Kidney glomerular epithelial cell (primary cell): ENCODE measurements around the gene DNAJB8.

Source experiments
- DNase-seq: peaks from one replicate; lab custom pipeline; 2025; lab: John Stamatoyannopoulos, UW

The DNAJB8 gene

DNA sequence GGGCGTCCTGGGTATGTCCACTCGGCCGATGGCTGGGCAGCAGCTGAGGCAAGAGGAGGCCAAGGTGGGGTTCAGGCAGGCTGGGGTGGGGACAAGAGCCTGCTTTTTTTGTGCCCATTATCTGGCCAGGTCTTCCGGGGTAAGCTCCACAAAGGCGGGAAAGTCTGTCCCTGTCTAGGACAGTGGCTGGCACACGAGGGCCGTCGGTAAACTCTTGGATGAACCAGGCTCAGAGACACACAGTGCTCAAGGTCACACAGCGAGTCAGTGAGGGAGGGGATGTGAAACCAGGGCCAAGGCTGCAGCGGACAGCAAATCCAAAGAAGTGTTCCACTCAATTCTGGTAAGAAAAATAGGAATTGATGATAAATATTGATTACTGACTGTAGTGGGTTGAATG, 2.9 kb downstream of the DNAJB8 start:
- no peak for DNase-seq

DNA sequence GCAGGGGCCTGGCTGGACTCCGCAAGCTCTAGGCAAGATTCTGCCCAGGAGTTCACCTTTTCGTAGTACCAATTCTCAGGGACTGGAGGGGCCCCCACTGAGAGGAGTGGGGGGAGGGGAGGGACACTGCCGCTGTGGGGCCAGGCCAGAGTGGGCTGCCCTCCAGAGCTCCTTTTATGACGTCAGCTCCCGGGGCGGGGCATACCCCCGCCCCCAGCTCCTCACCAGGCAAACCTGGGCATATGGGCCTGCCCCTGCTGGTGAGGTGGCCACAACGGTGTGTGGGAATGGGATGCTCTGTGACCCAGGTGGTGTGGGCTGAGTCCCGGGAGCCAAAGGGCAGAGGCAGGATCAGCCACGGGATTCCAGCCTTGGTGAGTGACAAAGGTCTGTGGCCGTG, 3.3 kb downstream of the DNAJB8 start:
- no peak for DNase-seq

DNA sequence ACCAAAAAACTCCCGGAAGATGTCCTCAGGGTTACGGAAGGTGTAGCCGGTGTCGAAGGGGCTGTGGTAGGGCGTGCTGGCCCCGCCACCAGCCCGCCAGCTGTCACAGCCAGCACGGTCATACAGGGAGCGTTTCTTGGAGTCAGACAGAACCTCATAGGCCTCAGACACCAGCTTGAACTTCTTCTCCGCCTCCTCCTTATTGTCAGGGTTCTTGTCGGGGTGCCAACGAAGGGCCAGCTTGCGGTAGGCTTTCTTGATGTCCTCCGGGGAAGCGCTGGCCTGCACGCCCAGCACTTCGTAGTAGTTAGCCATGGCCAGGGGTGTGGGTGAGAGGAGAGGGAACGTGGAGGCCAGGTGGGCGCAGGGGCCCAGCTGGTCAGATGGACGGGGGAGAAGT, 3.8 kb downstream of the DNAJB8 start:
- DNase-seq = no peak

DNA sequence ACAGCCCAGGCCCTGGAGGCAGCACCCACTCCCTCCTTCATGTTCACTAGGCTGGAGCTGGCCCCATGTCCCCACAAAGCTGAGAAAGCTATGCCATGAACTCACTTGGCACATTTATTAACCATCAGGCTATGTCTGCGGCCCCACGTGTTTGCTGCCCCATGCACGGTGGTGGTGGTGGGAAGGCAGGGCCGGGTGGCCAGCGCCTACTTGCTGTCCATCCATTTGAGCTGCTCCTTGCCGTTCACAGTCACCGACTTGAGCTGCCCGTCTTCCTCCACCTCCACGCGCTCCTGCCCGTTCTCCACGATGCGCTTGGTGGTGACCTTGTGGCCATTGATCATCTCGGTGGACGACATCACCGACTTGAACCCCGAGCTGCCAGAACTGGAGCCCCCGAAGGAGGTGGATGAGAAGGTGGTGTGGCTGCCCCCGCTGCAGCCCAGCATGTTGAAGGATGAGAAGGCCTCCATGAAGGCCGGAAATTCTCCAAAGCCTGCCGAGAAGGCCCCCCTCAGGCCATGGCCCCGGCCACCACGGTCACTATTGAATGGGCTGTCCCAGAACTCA, 4.3 kb downstream of the DNAJB8 start:
- DNase-seq = no peak

DNA sequence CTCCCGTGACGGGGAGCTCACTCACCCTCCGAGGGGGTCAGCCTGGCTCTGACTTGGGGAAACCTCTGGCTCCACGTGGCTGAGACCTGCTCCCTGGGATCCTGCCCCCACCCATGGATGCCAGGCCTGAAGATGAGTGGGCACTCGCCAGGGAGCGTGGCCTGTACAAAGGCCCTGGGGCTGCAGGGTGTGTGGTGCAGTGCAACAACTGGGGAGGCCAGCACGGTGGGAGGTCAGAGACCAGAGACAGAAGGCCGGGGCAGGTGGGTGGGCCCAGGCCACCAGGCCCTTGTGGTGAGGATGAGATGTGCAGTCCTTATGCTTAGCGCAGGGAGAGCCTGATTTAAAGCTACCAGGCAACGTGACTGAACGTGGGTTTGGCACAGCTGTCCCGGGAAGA, 5.0 kb downstream of the DNAJB8 start:
- DNase-seq = no peak

DNA sequence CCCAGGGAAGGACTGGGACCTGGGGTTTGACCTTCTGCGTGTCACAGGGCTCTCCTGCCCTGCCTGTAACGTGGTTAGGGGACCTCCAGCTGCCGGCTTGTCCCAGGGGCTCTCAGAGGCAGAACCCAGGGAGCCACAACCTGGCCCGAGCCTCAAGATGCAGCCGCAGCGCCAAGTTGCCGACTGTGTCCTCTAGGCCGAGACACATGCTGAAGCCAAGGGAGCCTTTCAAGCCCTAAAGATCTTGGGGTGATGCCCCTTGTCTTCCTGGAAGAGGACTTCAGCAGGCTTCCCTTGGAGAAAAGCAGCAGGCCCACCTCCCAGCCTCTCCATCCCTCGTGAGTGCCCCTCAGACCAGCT, 7.2 kb downstream of the DNAJB8 start:
- no peak for DNase-seq

DNA sequence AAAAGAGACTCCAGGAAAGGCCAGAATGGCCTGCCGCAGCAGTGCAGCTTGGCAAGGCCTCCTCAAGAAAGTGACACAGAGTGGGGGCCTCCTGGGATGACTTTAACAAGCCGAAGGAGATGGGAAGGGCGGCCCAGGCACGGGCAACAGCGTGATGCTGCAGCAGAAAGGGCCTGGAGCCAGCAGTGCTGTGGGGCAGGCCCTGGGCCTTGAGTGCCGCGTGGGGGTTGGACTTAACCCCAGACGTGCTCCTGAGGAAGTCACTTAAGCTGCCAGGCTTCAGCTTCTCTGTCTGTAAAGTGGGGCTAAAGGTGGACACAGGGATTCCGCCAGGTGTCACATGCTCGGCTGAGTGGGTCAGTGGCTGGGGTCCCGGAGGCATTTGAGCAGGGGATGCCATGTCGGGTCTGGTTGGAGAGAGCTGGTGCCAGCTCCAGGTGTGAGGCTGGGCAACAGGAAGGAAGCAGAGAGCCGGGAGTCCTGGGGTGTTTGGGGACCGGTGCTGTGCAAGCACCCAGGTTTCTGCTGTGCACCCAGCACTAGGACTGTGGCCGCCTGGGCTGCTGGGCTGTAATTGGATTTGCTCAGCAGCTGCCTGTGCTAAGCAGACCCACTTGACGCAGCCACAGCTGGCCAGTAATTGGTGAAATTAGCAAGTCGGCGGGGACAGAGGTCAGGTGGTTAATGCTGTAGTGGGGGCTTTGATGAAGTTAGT, 7.8 kb downstream of the DNAJB8 start:
- DNase-seq = no peak

DNA sequence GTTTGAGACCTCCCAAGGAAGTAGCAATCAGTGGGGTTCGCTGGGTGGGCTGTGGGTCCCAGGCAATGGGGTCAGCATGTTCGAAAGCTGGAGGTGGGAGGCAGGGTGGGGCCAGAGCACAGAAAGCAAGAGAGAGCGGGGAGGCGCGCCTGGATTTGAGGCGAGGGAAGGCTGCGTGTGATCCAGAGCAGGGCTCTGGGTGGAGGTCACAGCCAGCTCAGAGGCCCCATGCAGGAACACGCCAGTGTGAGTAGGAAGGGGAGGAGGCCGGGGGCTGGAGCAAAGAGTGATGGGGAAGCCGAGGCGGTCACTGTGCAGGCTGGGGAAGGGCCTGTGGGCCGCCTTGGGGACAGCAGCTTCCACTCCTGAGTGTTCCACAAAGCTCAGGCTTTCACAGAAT, 8.8 kb downstream of the DNAJB8 start:
- no peak for DNase-seq

DNA sequence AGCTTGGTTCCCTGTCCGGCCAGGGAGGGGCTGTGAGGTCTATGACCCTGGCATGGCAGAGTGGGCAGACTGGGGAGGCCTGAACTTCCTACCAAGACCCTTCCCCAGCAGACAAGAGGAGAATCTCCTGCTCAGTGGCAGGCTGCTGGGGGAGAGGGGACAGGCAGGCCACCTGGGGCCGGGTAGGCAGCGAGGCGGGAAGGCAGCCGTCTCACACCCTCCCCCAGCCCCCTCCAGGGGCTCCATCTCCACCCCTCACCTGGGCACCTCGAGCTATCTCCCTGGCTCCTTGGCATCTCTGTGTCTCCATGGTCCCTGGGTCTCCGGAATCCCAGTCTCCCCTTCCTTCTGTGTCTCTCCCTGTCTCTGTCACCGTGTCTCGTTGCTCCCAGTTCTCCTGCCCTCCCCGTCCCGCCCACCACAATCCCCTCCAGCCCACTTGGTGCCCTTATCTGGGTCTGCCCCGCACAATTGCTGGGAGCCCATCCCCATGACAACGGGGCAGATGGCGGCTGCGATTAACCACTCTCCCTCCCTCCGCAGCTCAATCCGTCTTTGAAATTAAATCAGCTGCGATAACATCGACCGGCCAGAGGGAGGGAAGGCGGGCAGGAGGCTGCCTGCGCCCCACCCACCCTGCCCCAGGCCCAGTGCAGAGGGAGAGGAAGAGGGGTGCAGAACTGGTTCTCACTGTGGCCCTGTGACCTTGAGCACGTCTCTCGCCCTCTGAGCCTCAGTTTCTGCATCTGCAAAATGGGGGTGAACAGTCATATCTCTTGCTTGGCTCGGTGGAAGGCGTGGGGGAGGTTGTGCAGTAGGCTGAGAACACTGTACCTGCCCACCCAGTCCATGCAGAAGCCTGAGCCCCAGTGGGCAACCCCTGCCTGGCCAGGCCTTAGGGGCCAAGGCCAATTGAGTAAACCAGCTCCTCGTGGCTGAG, 9.6 kb downstream of the DNAJB8 start:
- no peak for DNase-seq

DNA sequence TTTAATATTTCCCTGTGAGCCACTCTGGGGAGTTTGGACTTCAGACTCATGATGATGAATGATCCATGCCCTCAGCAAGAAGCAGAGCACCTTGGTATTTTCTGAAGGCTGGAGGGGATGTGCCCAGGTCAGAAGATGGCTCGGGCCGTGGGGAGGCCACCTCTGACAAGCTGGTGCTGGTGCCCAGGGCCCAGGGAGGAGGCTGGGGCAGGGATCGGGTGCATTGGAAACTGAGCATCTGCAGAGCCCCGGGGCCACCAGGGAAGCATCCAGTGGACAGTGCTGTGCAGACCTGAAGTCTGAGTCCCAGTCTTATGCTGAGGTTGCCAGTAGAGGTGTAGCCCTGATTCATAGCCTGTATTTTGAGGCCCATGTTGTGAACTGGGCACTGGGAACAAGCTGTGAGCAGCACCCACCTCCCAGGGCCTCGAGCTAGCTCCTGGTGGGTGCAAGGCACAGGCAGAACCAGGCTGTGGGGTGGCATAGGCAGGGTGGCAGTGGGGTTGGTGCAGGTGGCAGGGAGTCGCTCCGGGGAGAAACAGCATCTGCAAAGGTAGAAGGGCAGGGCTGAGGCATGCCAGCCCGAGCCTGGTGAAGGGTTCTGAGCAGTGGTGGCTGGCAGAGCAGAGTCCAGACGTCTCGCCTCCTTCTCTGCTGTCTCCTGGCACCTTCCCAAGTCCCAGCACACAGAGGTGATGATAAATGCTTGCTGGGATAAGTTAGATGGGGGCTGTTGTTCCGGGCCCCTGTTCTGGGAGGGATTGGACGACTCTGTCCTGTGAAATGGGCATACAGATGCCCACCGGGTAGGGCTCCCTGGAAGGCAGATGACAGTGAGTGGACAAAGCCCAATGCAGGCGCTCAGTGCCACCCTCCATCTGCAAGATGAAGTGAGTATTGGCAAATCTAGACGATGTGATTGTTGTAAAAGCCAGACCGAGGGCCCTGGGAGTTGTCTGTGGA, 10.6 kb downstream of the DNAJB8 start:
- DNase-seq = no peak

DNA sequence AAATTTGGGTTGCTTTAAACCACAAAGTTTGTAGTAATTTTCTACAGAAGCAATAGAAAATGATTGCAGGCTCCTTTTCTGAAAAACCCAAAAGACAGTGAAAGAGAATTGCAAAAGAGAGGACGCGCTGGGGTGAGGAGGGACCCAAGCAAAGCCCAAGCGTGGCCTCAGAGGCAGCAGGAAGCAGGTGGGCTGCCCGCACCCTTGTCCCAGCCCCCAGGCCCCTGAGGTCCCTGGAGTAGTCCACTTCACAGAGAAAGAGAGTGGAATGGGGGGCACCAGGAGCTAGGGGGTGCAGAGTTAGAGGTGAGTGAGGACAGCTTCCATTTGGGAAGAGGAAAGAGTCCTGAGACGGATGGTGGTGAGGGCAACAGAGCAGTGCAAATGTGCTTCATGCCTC, 11.6 kb downstream of the DNAJB8 start:
- no peak for DNase-seq

DNA sequence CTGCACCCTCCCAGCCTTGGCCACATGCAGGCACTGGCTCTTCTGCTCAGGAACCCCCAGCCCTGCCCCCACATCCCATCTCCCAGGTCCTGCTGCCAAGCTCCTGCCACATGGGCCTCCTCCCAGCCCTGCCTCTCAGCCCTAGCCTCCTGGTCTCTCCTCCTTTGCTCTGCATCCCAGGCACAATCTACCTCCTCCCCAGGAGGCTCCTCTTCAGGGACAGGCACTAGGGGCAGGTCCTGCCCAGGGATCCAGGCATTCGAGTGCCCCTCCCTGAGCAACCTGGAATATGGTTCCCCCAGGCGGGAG, 12.4 kb downstream of the DNAJB8 start:
- DNase-seq = no peak

DNA sequence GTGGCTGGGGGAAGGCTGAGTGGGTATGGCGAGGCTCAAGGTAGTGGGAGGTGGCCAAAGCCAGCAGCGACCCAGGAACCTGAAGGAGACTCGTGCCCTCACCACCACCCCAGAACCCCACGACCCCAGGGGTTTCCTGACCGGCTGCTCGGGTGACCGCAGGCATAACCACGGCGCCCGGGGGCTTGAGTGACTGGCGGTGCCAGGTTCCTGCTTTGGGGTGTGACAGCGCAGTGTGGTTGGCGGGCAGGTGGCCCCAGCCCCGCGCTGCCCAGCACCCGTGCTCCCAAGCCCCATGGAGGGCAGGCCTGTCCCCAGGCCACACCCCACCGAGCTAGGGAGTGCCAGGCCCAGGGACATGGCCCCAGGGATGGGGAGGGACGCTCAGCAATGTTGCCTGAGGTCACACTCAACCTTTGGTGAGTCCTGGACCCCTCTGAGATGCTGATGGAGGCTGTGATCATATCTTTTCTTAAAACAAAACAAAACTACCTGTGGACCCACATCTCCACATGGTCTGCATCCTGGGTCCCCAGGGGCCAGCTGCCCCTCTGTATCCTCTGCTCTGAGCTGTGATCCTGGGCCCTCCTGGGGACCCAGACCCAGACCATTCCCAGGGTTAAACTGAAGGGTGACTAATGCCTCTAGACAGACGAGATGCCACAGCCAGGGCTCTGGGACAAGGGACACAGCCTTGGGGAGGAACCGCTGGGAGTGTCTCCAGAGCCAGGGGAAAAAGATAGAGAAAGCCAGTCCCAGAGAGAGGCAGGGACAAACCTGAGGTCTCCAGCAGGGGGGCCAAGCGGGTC, 13.0 kb downstream of the DNAJB8 start:
- DNase-seq = no peak

DNA sequence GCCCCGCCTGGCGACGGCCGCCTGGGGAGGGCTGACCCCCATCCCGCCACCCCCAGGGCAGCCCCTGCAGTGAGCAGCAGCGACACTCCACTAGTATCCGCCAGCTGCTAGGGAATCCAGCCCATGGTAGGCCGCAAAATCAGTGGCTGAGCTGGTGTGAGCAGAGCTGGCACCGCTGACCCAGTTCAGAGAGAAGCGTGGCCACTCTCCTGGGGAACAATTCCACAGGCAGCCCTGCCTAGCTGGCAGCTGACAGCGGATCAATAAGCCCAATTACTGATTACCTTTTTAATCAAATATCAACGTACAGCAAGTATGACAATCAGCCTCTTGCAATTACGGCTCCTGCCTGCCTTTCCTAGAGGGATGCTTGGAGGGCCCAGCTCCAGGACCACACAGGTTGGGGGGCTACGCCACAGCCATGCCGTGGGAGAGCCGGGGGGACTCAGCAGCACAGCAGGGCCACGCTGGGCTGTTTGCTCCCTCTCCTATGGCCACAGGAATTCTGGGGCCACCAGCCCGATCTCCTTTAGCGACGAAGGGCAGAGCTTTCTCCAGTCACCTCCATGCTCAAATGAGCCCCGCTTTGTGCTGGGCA, 13.9 kb downstream of the DNAJB8 start:
- DNase-seq = no peak

DNA sequence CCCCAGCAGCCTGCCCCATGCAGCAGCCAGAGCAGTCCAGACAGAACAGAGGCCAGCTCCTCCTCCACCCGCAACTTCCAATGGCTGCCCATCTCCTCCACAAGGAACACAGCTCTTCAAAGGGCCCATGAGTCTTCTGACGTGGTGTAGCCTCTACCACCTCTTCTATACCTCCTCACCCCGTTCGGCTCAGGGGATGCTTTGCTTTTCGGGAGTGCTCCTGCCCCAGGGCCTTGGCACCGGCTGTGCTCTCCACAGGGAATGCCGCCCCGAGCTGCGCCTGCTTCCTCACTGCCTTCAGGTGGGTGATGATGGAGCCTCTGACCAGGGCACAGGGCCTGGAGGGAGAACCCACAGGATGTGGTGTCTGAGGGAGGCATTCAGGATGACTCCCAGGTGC, 14.6 kb downstream of the DNAJB8 start:
- DNase-seq = no peak

DNA sequence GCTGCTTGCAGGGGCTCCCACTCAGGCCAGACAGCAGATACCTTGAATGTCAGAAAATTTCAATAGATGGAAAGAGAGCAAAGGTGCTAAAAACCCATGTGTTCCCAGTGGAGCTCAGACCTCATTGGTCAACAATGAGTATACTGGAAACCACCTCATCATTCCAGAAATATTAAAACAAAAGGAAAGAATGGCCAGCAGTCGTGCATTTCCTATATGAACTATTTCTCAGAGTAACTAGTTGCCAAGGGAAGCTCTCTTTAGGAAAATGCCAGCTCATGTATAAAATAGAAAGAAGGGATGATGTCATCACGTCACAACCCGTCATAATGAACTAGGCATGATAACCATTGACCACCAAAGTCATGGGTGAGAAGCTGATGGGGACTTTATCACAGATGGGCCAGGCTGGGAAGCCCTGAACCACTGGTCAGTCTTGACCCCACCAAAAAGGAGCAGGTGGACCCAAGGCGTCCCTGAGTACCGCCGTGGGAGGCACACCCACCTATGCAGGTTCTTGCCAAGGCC, 17.5 kb downstream of the DNAJB8 start:
- no peak for DNase-seq

DNA sequence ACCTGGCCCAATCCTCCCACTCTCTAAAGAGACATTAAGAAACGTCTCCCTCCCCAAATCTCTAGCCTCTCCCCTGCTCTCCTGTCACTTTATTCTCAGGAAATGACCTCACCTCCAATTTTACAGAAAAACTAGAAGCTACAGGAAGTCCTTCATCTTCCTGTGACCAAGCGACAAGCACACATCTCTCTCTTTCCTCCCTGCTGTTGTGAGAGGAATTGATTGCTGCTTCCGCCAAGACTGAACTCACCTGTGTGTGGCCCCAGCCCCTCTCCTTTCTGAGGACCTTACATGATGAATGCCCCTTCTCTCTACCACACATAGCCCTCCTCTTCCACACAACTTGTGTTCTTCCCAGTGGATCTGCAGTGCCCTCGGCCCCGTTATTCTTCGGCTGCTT, 18.2 kb downstream of the DNAJB8 start:
- no peak for DNase-seq

DNA sequence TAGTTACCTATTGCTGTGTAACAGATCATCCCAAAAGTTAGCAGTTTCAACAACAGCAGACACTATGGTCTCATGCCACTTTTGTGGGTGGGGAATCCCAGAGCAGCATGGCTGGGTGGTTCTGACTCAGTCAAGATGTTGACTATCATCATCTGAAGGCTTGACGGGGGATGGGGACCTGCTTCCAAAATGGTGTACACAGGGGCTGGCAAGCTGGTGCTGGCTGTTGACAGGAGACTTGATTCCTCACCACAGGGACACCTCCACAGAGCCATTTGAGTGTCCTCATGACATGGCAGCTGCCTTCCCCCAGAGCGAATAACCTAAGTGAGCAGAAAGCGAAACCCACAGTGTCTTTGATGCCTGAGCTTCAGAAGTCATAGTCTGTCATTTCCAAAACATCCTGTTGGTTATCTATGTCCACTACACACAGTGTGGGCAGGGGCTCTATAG, 19.1 kb downstream of the DNAJB8 start:
- no peak for DNase-seq

DNA sequence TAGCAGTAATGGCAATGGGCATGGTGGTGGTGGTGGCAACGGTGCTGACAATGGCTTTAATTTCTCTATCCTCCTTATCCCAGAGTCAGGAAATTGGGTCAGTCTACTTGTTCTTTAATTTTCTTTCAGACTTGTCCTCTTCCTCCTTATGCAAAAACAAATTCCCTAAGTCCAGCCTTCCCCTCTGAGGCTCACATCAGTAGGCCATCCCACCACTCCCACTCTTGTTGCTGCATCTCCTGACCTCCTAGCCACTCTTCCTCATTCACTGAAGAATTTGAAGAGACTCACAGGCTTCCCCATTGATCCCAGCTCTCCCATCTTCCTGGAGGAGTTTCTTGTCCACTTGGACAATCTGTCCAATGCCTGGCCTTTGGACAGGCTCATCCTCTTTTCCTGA, 19.9 kb downstream of the DNAJB8 start:
- no peak for DNase-seq

DNA sequence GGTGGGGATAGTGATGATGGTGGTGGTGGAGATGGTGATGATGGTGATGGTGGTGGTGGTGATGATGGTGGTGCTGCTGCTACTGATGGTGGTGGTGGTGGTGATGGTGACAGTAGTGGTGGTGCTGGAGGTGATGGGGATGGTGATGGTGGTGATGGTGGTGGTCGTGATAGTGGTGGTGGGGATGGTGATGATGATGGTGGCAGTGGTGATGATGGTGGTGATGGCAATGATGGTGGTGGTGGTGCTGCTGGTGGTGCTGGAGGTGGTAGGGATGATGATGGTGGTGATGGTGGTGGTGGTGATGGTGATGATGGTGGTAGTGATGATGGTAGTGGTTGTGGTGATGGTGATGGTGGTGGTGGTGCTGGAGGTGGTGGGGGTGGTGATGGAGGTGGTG, 21.3 kb downstream of the DNAJB8 start:
- no peak for DNase-seq

DNA sequence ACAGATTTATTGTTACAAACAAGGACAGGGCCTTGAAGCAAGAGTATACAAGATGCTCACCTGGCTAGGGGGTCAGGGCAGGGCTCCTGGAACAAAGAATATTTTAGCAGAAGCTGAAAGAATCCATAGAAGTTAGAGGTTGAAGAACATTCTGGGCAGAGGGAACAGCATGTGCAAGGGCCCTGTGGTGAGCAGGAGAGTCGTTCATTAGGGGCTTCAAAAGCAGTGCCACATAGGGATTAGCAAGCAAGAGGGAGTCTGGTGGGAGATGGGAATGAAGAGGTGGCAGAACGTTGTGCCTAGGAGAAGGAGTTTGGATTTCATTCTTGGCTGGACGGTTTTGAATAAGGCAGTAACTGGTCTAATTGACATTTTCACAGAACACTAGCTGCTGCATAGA, 22.9 kb downstream of the DNAJB8 start:
- no peak for DNase-seq
